ENCODE data around the gene SMYD3. TPM values are rescaled to one million over a fixed set of nuclear protein-coding genes. Genes with fewer than 3 reads are reported as not detected.

Gene SMYD3
- total RNA-seq, 2 donors from 2014 or later: 16.2 to 16.4 TPM

- H3K27me3 ChIP-seq: no peaks in the 10 kb centered on the region
- no peaks in the 10 kb centered on the region for H3K4me1 ChIP-seq
- H3K9ac ChIP-seq (ENCODE audit: low read depth in 2 of 2, low read length in 2 of 2): no peak overlapping the region
- no peak overlapping the region for H3K4me3 ChIP-seq
- no peak overlapping the region for H3K27ac ChIP-seq
- no peak for DNase-seq
- H3K36me3 ChIP-seq: no peaks in the 10 kb centered on the region
- no peak for TF ChIP-seq CTCF (IDR thresholded peaks at IDR 0.05)
- H3K9me3 ChIP-seq: no peaks in the 10 kb centered on the region
- intact Hi-C loops (cut with DNase I): no loop called here
Measured at GRCh38 chr1:245969283-245969682, 537.8 kb downstream of the SMYD3 start.

- Histone ChIP-seq H3K27ac (no peak overlapping the region), H3K27me3 (no peaks in the 10 kb centered on the region), H3K4me1 (no peaks in the 10 kb centered on the region)
Measured at GRCh38 chr1:245968775-245969174, 538.3 kb downstream of the SMYD3 start.

GRCh38 chr1:245965398-245965797 is 541.7 kb downstream of the SMYD3 start:
- DNase-seq: no peak
- Histone ChIP-seq H3K4me1 (no peaks in the 10 kb centered on the region), H3K27ac (no peak overlapping the region), H3K9me3 (no peaks in the 10 kb centered on the region), H3K36me3 (no peaks in the 10 kb centered on the region), H3K9ac (ENCODE audit: low read depth in 2 of 2, low read length in 2 of 2) (no peak overlapping the region), H3K4me3 (no peak overlapping the region), H3K27me3 (no peaks in the 10 kb centered on the region)
- TF ChIP-seq CTCF (IDR thresholded peaks at IDR 0.05): no peak
- intact Hi-C loops (cut with DNase I): no loop called here

More at GRCh38 chr1:245968775-245969174, 538.3 kb downstream of the SMYD3 start:
- no peak for DNase-seq
- Histone ChIP-seq H3K4me3 (no peak overlapping the region), H3K9ac (ENCODE audit: low read depth in 2 of 2, low read length in 2 of 2) (no peak overlapping the region), H3K9me3 (no peaks in the 10 kb centered on the region), H3K36me3 (no peaks in the 10 kb centered on the region)
- TF ChIP-seq CTCF (IDR thresholded peaks at IDR 0.05): no peak
- intact Hi-C loops (cut with DNase I): no loop called here

- no peak for TF ChIP-seq CTCF (IDR thresholded peaks at IDR 0.05)
- Histone ChIP-seq H3K4me3 (no peak overlapping the region), H3K9me3 (no peaks in the 10 kb centered on the region), H3K27me3 (no peaks in the 10 kb centered on the region), H3K27ac (no peak overlapping the region), H3K4me1 (no peaks in the 10 kb centered on the region), H3K36me3 (no peaks in the 10 kb centered on the region), H3K9ac (ENCODE audit: low read depth in 2 of 2, low read length in 2 of 2) (no peak overlapping the region)
- DNase-seq: no peak
- intact Hi-C loops (cut with DNase I): no loop called here
Measured at GRCh38 chr1:245963649-245964048, 543.4 kb downstream of the SMYD3 start.

- TF ChIP-seq CTCF (IDR thresholded peaks at IDR 0.05): no peak
- Histone ChIP-seq H3K9ac (ENCODE audit: low read depth in 2 of 2, low read length in 2 of 2) (no peak overlapping the region), H3K36me3 (no peaks in the 10 kb centered on the region), H3K9me3 (no peaks in the 10 kb centered on the region), H3K27me3 (no peaks in the 10 kb centered on the region), H3K4me1 (no peaks in the 10 kb centered on the region), H3K27ac (no peak overlapping the region), H3K4me3 (no peak overlapping the region)
- DNase-seq: no peak
- intact Hi-C loops (cut with DNase I): no loop called here
Measured at GRCh38 chr1:245962453-245962852, 544.6 kb downstream of the SMYD3 start.

- DNase-seq: no peak
- no peak for TF ChIP-seq CTCF (IDR thresholded peaks at IDR 0.05)
- H3K9ac ChIP-seq (ENCODE audit: low read depth in 2 of 2, low read length in 2 of 2): no peak overlapping the region
- H3K9me3 ChIP-seq: no peaks in the 10 kb centered on the region
- H3K27me3 ChIP-seq: no peaks in the 10 kb centered on the region
- H3K4me1 ChIP-seq: no peaks in the 10 kb centered on the region
- H3K4me3 ChIP-seq: no peak overlapping the region
- intact Hi-C loops (cut with DNase I): no loop called here
- H3K36me3 ChIP-seq: no peaks in the 10 kb centered on the region
- H3K27ac ChIP-seq: no peak overlapping the region
Measured at GRCh38 chr1:245961137-245961540, 545.9 kb downstream of the SMYD3 start.
